Activated CD4-positive, alpha-beta memory T cell treated with anti-CD3 and anti-CD28 coated beads, Interleukin-2, amount 10 ng/mL, durations not matched to agents 7 days and 5 days (primary cell): Measurements from ENCODE around the gene SCAI. TPM values are rescaled to one million over a fixed set of nuclear protein-coding genes. Genes with fewer than 3 reads are reported as not detected.
"Not testable (repeated sequence)": the region's sequence is repeated elsewhere in the genome, so short reads cannot be mapped to it uniquely, and the experiment has no call there.

Experiments used
- CTCF ChIA-PET: fragments of 350-600 bp; sonication (Branson Sonifier 250); formaldehyde crosslinking; loops from one replicate; lab custom pipeline; 2021; ENCODE audit warnings: antibody characterized with exemption, inconsistent platforms; lab: Charles Lee
- POLR2A ChIA-PET: fragments of 350-600 bp; sonication (Branson Sonifier 250); formaldehyde crosslinking; loops from one replicate; lab custom pipeline; 2021; ENCODE audit warnings: antibody characterized with exemption; lab: Charles Lee
- DNase-seq: peaks from one replicate; pipeline ENCODE4 v3.0.0-alpha.2; 2020
- H3K27ac Mint-ChIP-seq: one replicate; pipeline ENCODE4 v1.8.0; 2021; ENCODE audit warnings: mild to moderate bottlenecking, mixed read lengths
- H3K27me3 Mint-ChIP-seq: one replicate; pipeline ENCODE4 v1.8.0; 2021; ENCODE audit warnings: mixed read lengths
- H3K36me3 Mint-ChIP-seq: one replicate; pipeline ENCODE4 v1.8.0; 2021; ENCODE audit warnings: low read depth, mixed read lengths
- H3K4me1 Mint-ChIP-seq: one replicate; pipeline ENCODE4 v1.8.0; 2021; ENCODE audit warnings: mixed read lengths
- H3K4me3 Mint-ChIP-seq: one replicate; pipeline ENCODE4 v1.8.0; 2021; ENCODE audit warnings: mild to moderate bottlenecking, mixed read lengths
- H3K9me3 Mint-ChIP-seq: one replicate; pipeline ENCODE4 v1.8.0; 2021; ENCODE audit warnings: mixed read lengths
- total RNA-seq, 2 experiments: library from RNA; stranded (reverse); gene quantifications; one replicate each; pipeline ENCODE4 v1.2.3, GENCODE V29; 2021

SCAI gene
- total RNA-seq, 2 experiments from 2014 or later: 7.9 to 8.5 TPM

- no peaks in the 10 kb centered on the region for H3K27me3 Mint-ChIP-seq
- no peak for DNase-seq
- ChIA-PET POLR2A (interaction anchor here (1.2 kb wide), 1 partner anchor 116 kb away, joined by 3 read pairs; no protein-coding TSS in a partner anchor), CTCF (interaction anchor here (0.9 to 1.2 kb wide), 2 partner anchors 13 to 127 kb away, joined by 3 to 5 read pairs; no protein-coding TSS in a partner anchor)
- H3K4me3 Mint-ChIP-seq: no peak overlapping the region
- no peak overlapping the region for H3K27ac Mint-ChIP-seq
- H3K4me1 Mint-ChIP-seq: peaks cover 12% of the 10 kb centered on the region
- H3K9me3 Mint-ChIP-seq: peaks cover 7% of the 10 kb centered on the region
- peaks cover 13% of the 10 kb centered on the region for H3K36me3 Mint-ChIP-seq
These were observed 54.0 kb downstream of the SCAI start for GRCh38 chr9:125089331-125089730.

DNA sequence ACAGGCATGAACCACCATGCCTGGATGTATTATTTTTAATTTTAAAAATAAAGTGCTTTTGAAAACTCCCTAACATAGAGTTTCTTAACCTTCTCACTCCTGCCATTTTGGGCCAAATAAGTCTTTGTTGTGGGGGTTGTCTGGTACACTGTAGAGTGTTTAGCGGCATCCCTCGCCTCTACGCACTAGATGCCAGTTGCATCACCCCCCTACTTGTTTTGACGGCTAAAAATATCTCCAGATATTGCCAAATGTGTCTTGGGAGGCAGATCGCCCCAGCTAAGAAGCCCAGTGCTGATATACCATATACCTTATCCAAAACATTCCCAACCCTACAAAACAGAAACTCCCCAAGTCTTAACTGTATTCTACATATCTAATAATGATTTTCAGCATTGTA, 54.6 kb downstream of the SCAI start:
- H3K4me1 Mint-ChIP-seq: peaks cover 12% of the 10 kb centered on the region
- H3K27ac Mint-ChIP-seq: no peak overlapping the region
- H3K9me3 Mint-ChIP-seq: peaks cover 8% of the 10 kb centered on the region
- H3K4me3 Mint-ChIP-seq: no peak overlapping the region
- DNase-seq: no peak
- ChIA-PET CTCF (interaction anchor here (1.2 kb wide), 1 partner anchor 13 kb away, joined by 3 read pairs; no protein-coding TSS in a partner anchor), POLR2A (interaction anchor here (1.2 kb wide), 1 partner anchor 116 kb away, joined by 3 read pairs; no protein-coding TSS in a partner anchor)
- peaks cover 9% of the 10 kb centered on the region for H3K36me3 Mint-ChIP-seq
- no peaks in the 10 kb centered on the region for H3K27me3 Mint-ChIP-seq

- H3K9me3 Mint-ChIP-seq: peaks cover 24% of the 10 kb centered on the region
- H3K27me3 Mint-ChIP-seq: no peaks in the 10 kb centered on the region
- H3K36me3 Mint-ChIP-seq: peaks cover 21% of the 10 kb centered on the region
- POLR2A ChIA-PET: no interaction called here
- H3K4me1 Mint-ChIP-seq: peaks cover 12% of the 10 kb centered on the region
- no peak overlapping the region for H3K27ac Mint-ChIP-seq
- no peak overlapping the region for H3K4me3 Mint-ChIP-seq
- DNase-seq: no peak
- CTCF ChIA-PET: no interaction called here
These were observed 57.4 kb downstream of the SCAI start for GRCh38 chr9:125085703-125086477.

GRCh38 chr9:125082197-125082596, 61.1 kb downstream of the SCAI start:
- H3K4me1 Mint-ChIP-seq: not testable (repeated sequence)

GRCh38 chr9:125080797-125081196, 62.5 kb downstream of the SCAI start:
- Mint-ChIP-seq H3K9me3 (peaks cover 32% of the 10 kb centered on the region), H3K36me3 (peaks cover 22% of the 10 kb centered on the region)
- POLR2A ChIA-PET, H3K4me1 Mint-ChIP-seq, CTCF ChIA-PET, DNase-seq, H3K27ac Mint-ChIP-seq, H3K4me3 Mint-ChIP-seq, H3K27me3 Mint-ChIP-seq: not testable (repeated sequence)

More at GRCh38 chr9:125082197-125082596, 61.1 kb downstream of the SCAI start:
- Mint-ChIP-seq H3K9me3 (peaks cover 32% of the 10 kb centered on the region), H3K36me3 (peaks cover 22% of the 10 kb centered on the region)
- H3K27ac Mint-ChIP-seq, H3K27me3 Mint-ChIP-seq, POLR2A ChIA-PET, H3K4me3 Mint-ChIP-seq, CTCF ChIA-PET, DNase-seq: not testable (repeated sequence)

DNA sequence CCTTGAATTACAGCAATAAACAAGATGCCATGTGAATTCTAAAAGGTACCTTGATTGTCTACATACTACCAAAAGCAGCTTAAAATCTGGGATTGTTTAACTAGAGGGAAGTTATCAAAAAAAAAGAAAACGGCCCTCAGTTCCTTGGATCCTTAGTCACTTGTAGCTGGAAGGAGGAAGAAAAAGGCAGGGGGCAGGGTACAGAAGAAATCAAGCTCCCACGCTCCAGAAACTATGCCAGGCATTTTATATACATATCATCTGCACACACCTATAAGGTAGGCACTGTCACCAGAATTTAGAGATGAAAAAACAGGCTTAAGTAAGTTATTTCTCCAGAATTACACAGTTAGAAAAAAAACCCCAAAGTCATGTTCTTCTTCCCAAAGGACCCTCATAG, 63.4 kb downstream of the SCAI start:
- POLR2A ChIA-PET: no interaction called here

GRCh38 chr9:125075997-125076396, 67.3 kb downstream of the SCAI start:
- POLR2A ChIA-PET: no interaction called here
- CTCF ChIA-PET: no interaction called here
- Mint-ChIP-seq H3K36me3 (peaks cover 2% of the 10 kb centered on the region), H3K27ac (no peak overlapping the region), H3K4me3 (no peak overlapping the region), H3K9me3 (peaks cover 9% of the 10 kb centered on the region), H3K27me3 (no peaks in the 10 kb centered on the region), H3K4me1 (no peaks in the 10 kb centered on the region)
- DNase-seq: no peak

More for the DNA sequence above, 63.4 kb downstream of the SCAI start:
- H3K4me3 Mint-ChIP-seq: no peak overlapping the region
- no peaks in the 10 kb centered on the region for H3K27me3 Mint-ChIP-seq
- CTCF ChIA-PET: no interaction called here
- peaks cover 22% of the 10 kb centered on the region for H3K36me3 Mint-ChIP-seq
- H3K9me3 Mint-ChIP-seq: peaks cover 30% of the 10 kb centered on the region
- no peak for DNase-seq
- H3K27ac Mint-ChIP-seq: no peak overlapping the region
- H3K4me1 Mint-ChIP-seq: no peaks in the 10 kb centered on the region

DNA sequence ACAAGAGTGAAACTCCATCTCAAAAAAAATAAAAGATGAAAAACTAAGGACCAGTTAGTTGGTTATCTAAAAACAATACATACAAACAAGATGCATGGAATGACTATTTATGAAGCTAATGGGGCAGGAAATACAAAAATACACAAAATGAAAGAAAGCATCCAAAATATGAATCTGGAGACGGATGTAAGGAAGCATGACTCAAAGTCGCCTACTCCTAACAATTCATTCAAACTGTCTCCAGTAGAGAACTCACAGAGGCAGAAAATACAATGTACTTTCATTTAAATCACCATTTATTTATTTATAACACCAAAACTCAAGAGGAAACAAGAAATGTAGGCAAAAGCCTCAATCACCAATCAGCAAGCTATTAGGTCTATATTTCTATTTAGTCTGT, 68.4 kb downstream of the SCAI start:
- H3K27ac Mint-ChIP-seq: no peak overlapping the region
- peaks cover 2% of the 10 kb centered on the region for H3K9me3 Mint-ChIP-seq
- CTCF ChIA-PET: no interaction called here
- H3K36me3 Mint-ChIP-seq: no peaks in the 10 kb centered on the region
- no peaks in the 10 kb centered on the region for H3K27me3 Mint-ChIP-seq
- POLR2A ChIA-PET: no interaction called here
- no peak for DNase-seq
- no peak overlapping the region for H3K4me3 Mint-ChIP-seq
- no peaks in the 10 kb centered on the region for H3K4me1 Mint-ChIP-seq

- no peaks in the 10 kb centered on the region for H3K4me1 Mint-ChIP-seq
- H3K27ac Mint-ChIP-seq: no peak overlapping the region
- no peaks in the 10 kb centered on the region for H3K27me3 Mint-ChIP-seq
- H3K36me3 Mint-ChIP-seq: no peaks in the 10 kb centered on the region
- ChIA-PET POLR2A (no interaction called here), CTCF (no interaction called here)
- H3K4me3 Mint-ChIP-seq: no peak overlapping the region
- no peak for DNase-seq
- no peaks in the 10 kb centered on the region for H3K9me3 Mint-ChIP-seq
These were observed 76.3 kb downstream of the SCAI start for GRCh38 chr9:125066839-125067619.

- H3K36me3 Mint-ChIP-seq: peaks cover 7% of the 10 kb centered on the region
- POLR2A ChIA-PET: no interaction called here
- H3K4me1 Mint-ChIP-seq: no peaks in the 10 kb centered on the region
- no peak for DNase-seq
- no peak overlapping the region for H3K4me3 Mint-ChIP-seq
- no peak overlapping the region for H3K27ac Mint-ChIP-seq
- no peaks in the 10 kb centered on the region for H3K27me3 Mint-ChIP-seq
- CTCF ChIA-PET: no interaction called here
- no peaks in the 10 kb centered on the region for H3K9me3 Mint-ChIP-seq
These were observed 81.9 kb downstream of the SCAI start for GRCh38 chr9:125061391-125061790.

GRCh38 chr9:125049212-125050049, 93.9 kb downstream of the SCAI start:
- Mint-ChIP-seq H3K4me1 (no peaks in the 10 kb centered on the region), H3K27ac (no peak overlapping the region), H3K36me3 (peaks cover 8% of the 10 kb centered on the region), H3K27me3 (no peaks in the 10 kb centered on the region), H3K4me3 (no peak overlapping the region), H3K9me3 (no peaks in the 10 kb centered on the region)
- CTCF ChIA-PET: no interaction called here
- POLR2A ChIA-PET: no interaction called here
- DNase-seq: no peak

DNA sequence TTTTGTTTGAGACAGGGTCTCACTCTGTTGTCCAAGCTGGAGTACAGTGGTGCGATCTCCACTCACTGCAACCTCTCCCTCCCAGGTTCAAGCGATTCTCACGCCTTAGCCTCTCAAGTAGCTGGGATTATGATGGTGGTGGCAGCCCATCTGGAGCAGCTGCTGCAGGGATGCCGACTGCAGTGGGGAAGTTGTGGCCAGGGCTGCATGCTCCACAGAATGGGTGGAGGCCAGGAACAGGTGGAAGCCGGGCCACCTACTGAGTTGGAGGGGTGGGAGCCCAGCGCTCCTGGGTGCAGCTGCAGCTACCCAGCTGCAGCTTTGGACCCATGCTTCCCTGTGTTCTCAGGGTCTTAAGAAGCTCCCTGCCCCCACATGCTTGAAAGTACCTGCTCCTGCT, 99.7 kb downstream of the SCAI start:
- Mint-ChIP-seq H3K4me1 (no peaks in the 10 kb centered on the region), H3K9me3 (no peaks in the 10 kb centered on the region), H3K36me3 (peaks cover 8% of the 10 kb centered on the region), H3K27me3 (no peaks in the 10 kb centered on the region), H3K27ac (no peak overlapping the region), H3K4me3 (no peak overlapping the region)
- ChIA-PET CTCF (no interaction called here), POLR2A (no interaction called here)
- no peak for DNase-seq

DNA sequence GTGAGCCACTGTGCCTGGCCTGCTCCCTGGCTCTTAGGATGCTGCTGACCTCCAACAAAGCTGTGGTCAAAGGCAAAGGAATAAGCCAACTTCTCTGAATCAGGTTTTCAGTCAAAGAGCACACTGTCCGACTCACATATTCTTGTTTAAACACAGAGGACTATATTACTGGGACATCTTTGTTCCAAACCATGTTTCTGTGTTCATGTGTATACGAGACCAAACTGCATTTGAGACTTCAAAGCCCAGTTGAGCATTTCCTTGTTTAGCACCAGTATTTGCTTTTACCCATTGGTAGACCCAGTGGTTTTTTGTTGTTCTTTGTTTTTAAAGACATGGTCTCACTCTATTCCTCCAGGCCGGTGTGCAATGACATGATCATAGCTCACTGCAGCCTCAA, 100.2 kb downstream of the SCAI start:
- Mint-ChIP-seq H3K4me3 (no peak overlapping the region), H3K36me3 (peaks cover 8% of the 10 kb centered on the region), H3K27ac (no peak overlapping the region), H3K27me3 (no peaks in the 10 kb centered on the region), H3K9me3 (no peaks in the 10 kb centered on the region), H3K4me1 (no peaks in the 10 kb centered on the region)
- POLR2A ChIA-PET: no interaction called here
- DNase-seq: no peak
- CTCF ChIA-PET: no interaction called here
